HepG2 (cell line): ENCODE results near the gene SLX4. TPM values are rescaled to one million over a fixed set of nuclear protein-coding genes. Genes with fewer than 3 reads are reported as not detected.

Experiments used
- ELF1 ChIP-seq: sonication (generic); formaldehyde crosslinking; IDR thresholded peaks from 2 replicates; pipeline ENCODE4 v1.4.0; 2020; ENCODE audit warnings: missing genetic modification reagents
- JDP2 ChIP-seq: sonication (generic); formaldehyde crosslinking; IDR thresholded peaks from 2 replicates; pipeline ENCODE4 v1.8.1; 2022; ENCODE audit warnings: missing genetic modification reagents, borderline replicate concordance
- MAFF ChIP-seq: IDR thresholded peaks from 2 replicates; pipeline ENCODE4 v1.6.1; 2011; ENCODE audit warnings: low read depth, low read length, improper control_type of control experiment
- NFE2L2 ChIP-seq: fragments of 150-350 bp; IDR thresholded peaks from 2 replicates; pipeline ENCODE4 v1.6.1; 2014; ENCODE audit warnings: low read length
- RELA ChIP-seq: sonication (generic); formaldehyde crosslinking; IDR thresholded peaks from 2 replicates; pipeline ENCODE4 v1.4.0; 2020; ENCODE audit warnings: missing genetic modification reagents
- RFX3 ChIP-seq: IDR thresholded peaks from 2 replicates; pipeline ENCODE4 v1.6.1; 2016; ENCODE audit warnings: missing biosample characterization, missing genetic modification reagents
- SP140L ChIP-seq: sonication (generic); formaldehyde crosslinking; IDR thresholded peaks from 2 replicates; pipeline ENCODE4 v1.4.0; 2020; ENCODE audit warnings: missing genetic modification reagents, borderline replicate concordance
- THYN1 ChIP-seq: sonication (generic); formaldehyde crosslinking; IDR thresholded peaks from 2 replicates; pipeline ENCODE4 v1.8.1; 2023; ENCODE audit warnings: low read depth, mild to moderate bottlenecking, moderate library complexity, missing genetic modification reagents, borderline replicate concordance
- YY1 ChIP-seq: IDR thresholded peaks from 2 replicates; pipeline ENCODE4 v1.6.1; 2011; ENCODE audit warnings: low read length, low read depth, moderate library complexity, mild to moderate bottlenecking; ENCODE audit not compliant: insufficient read depth, insufficient replicate concordance
- ZNF274 ChIP-seq: sonication (generic); formaldehyde crosslinking; IDR thresholded peaks from 2 replicates; pipeline ENCODE4 v1.5.1; 2020; ENCODE audit warnings: mild to moderate bottlenecking, missing genetic modification reagents
- ZNF496 ChIP-seq: sonication (generic); formaldehyde crosslinking; IDR thresholded peaks from 2 replicates; pipeline ENCODE4 v1.8.1; 2023; ENCODE audit warnings: mild to moderate bottlenecking, moderate library complexity, missing genetic modification reagents; ENCODE audit not compliant: insufficient replicate concordance
- ZNF549 ChIP-seq: sonication (generic); formaldehyde crosslinking; IDR thresholded peaks from 2 replicates; pipeline ENCODE4 v1.5.0; 2020; ENCODE audit warnings: missing genetic modification reagents
- ZNF577 ChIP-seq: sonication (generic); formaldehyde crosslinking; IDR thresholded peaks from 2 replicates; pipeline ENCODE4 v1.4.0; 2020; ENCODE audit warnings: mild to moderate bottlenecking, low read depth, missing genetic modification reagents, borderline replicate concordance
- ZNF670 ChIP-seq: sonication (generic); formaldehyde crosslinking; IDR thresholded peaks from 2 replicates; pipeline ENCODE4 v1.8.0; 2022; ENCODE audit warnings: mild to moderate bottlenecking, missing genetic modification reagents, borderline replicate concordance
- ZSCAN29 ChIP-seq: sonication (generic); formaldehyde crosslinking; conservative IDR thresholded peaks from 2 replicates; pipeline ENCODE4 v1.4.0; 2020; ENCODE audit warnings: mild to moderate bottlenecking, missing genetic modification reagents
- polyA plus RNA-seq, 8 experiments: library from polyadenylated mRNA; depleted of rRNA in 3 of 8; stranded (reverse) in 7 of 8; unstranded in 1 of 8; fragments of >200 nt; fragmentation: Illumina TruSeq in 4 of 8; extraction: Trizol in 4 of 8; gene quantifications; 2 replicates each; pipeline versions ENCODE4 v1.2.1 to v1.2.3, GENCODE V29; 2011 to 2016; ENCODE audit warnings: low read depth in 4 of 8, missing spikeins in 1 of 8, mixed read lengths in 1 of 8; ENCODE audit not compliant: insufficient read depth in 1 of 8
- total RNA-seq, 5 experiments: library from RNA; depleted of rRNA; stranded (reverse); fragments of >200 nt; fragmentation: Illumina TruSeq; extraction: Trizol; gene quantifications; 2 replicates each; pipeline ENCODE4 v1.2.3, GENCODE V29; 2016; ENCODE audit warnings: low read depth in 1 of 5
- TF ChIP-seq, protein P1 (sequence below), 2 experiments: sonication (generic) in 1 of 2; formaldehyde crosslinking in 1 of 2; IDR thresholded peaks; 2 replicates each; pipeline versions ENCODE4 v1.4.0 to v1.6.1; 2016 to 2020; ENCODE audit warnings: borderline replicate concordance in 1 of 2, low read depth in 1 of 2, mild to moderate bottlenecking in 1 of 2, missing genetic modification reagents in 1 of 2
- TF ChIP-seq, protein P2 (sequence below): IDR thresholded peaks from 2 replicates; pipeline ENCODE4 v1.6.1; 2016; ENCODE audit warnings: low read depth, borderline replicate concordance
- TF ChIP-seq, protein P3 (sequence below): sonication (generic); formaldehyde crosslinking; IDR thresholded peaks from 2 replicates; pipeline ENCODE4 v1.4.0; 2020; ENCODE audit warnings: missing genetic modification reagents; ENCODE audit errors: not compliant biosample characterization
- TF ChIP-seq, protein P4 (sequence below): sonication (generic); formaldehyde crosslinking; IDR thresholded peaks from 2 replicates; pipeline ENCODE4 v1.4.0; 2020; ENCODE audit warnings: missing genetic modification reagents
- TF ChIP-seq, protein P5 (sequence below): sonication (generic); formaldehyde crosslinking; conservative IDR thresholded peaks from 2 replicates; pipeline ENCODE4 v1.8.1; 2023; ENCODE audit warnings: missing genetic modification reagents
- TF ChIP-seq, protein P6 (sequence below): sonication (generic); formaldehyde crosslinking; IDR thresholded peaks from 2 replicates; pipeline ENCODE4 v1.8.1; 2022; ENCODE audit warnings: mild to moderate bottlenecking, missing genetic modification reagents

The SLX4 gene
- total and polyA plus RNA-seq, 2 of the 13 experiments (the other 11 are each of a cell fraction or from before 2014, with no cell fraction given): 1.1 to 3.6 TPM

DNA sequence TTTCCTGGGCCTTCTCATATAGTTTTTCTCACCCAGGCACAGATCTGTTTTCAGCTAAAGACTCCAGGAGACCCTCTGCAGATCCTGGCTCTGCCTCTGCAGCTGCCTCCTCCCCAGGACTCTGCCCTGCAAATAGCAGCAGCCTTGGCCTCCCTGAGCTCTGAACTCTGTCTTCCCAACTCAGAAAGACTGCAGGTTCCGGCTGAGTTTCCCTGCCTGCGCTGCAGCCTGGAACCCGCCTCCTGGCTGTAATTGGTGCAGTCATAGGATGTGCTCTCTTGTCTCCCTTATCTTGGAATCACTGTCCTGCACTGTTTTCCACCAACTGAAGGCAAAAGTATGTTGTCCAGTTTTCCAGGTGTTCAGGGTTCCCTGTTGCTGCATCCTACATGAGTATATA, 28.8 kb upstream of the SLX4 start (continued):
- TF ChIP-seq, protein P1, sequence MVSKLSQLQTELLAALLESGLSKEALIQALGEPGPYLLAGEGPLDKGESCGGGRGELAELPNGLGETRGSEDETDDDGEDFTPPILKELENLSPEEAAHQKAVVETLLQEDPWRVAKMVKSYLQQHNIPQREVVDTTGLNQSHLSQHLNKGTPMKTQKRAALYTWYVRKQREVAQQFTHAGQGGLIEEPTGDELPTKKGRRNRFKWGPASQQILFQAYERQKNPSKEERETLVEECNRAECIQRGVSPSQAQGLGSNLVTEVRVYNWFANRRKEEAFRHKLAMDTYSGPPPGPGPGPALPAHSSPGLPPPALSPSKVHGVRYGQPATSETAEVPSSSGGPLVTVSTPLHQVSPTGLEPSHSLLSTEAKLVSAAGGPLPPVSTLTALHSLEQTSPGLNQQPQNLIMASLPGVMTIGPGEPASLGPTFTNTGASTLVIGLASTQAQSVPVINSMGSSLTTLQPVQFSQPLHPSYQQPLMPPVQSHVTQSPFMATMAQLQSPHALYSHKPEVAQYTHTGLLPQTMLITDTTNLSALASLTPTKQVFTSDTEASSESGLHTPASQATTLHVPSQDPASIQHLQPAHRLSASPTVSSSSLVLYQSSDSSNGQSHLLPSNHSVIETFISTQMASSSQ (IDR thresholded peaks at IDR 0.05; ENCODE audit: low read depth): no peak
- TF ChIP-seq, protein P1 (CRISPR knock-in tag; IDR thresholded peaks at IDR 0.05; ENCODE audit: borderline replicate concordance): no peak
- TF ChIP-seq, protein P2, sequence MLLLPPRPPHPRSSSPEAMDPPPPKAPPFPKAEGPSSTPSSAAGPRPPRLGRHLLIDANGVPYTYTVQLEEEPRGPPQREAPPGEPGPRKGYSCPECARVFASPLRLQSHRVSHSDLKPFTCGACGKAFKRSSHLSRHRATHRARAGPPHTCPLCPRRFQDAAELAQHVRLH (CRISPR knock-in tag): no peak
- TF ChIP-seq, protein P3, sequence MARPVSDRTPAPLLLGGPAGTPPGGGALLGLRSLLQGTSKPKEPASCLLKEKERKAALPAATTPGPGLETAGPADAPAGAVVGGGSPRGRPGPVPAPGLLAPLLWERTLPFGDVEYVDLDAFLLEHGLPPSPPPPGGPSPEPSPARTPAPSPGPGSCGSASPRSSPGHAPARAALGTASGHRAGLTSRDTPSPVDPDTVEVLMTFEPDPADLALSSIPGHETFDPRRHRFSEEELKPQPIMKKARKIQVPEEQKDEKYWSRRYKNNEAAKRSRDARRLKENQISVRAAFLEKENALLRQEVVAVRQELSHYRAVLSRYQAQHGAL (CRISPR knock-in tag): no peak
- TF ChIP-seq ZNF670 (CRISPR knock-in tag): peak; percentile 37; the same call in 1 of the 2 replicates
- no peak for TF ChIP-seq ZNF549 (CRISPR knock-in tag)
- no peak for TF ChIP-seq RELA (CRISPR knock-in tag)
- no peak for TF ChIP-seq YY1
- TF ChIP-seq JDP2: no peak
- TF ChIP-seq THYN1 (CRISPR knock-in tag): no peak
- TF ChIP-seq ZNF274 (CRISPR knock-in tag): no peak
- no peak for TF ChIP-seq ELF1
- TF ChIP-seq RFX3 (CRISPR knock-in tag): no peak
- peak; percentile 81; the same call in 1 of the 2 replicates for TF ChIP-seq ZSCAN29 (CRISPR knock-in tag)
- no peak for TF ChIP-seq ZNF577 (CRISPR knock-in tag)
- TF ChIP-seq ZNF496 (CRISPR knock-in tag): no peak
- no peak for TF ChIP-seq MAFF
- TF ChIP-seq, protein P4, sequence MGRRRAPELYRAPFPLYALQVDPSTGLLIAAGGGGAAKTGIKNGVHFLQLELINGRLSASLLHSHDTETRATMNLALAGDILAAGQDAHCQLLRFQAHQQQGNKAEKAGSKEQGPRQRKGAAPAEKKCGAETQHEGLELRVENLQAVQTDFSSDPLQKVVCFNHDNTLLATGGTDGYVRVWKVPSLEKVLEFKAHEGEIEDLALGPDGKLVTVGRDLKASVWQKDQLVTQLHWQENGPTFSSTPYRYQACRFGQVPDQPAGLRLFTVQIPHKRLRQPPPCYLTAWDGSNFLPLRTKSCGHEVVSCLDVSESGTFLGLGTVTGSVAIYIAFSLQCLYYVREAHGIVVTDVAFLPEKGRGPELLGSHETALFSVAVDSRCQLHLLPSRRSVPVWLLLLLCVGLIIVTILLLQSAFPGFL (CRISPR knock-in tag): no peak
- no peak for TF ChIP-seq SP140L (CRISPR knock-in tag)
- TF ChIP-seq, protein P5, sequence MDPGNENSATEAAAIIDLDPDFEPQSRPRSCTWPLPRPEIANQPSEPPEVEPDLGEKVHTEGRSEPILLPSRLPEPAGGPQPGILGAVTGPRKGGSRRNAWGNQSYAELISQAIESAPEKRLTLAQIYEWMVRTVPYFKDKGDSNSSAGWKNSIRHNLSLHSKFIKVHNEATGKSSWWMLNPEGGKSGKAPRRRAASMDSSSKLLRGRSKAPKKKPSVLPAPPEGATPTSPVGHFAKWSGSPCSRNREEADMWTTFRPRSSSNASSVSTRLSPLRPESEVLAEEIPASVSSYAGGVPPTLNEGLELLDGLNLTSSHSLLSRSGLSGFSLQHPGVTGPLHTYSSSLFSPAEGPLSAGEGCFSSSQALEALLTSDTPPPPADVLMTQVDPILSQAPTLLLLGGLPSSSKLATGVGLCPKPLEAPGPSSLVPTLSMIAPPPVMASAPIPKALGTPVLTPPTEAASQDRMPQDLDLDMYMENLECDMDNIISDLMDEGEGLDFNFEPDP: no peak
- TF ChIP-seq, protein P6, sequence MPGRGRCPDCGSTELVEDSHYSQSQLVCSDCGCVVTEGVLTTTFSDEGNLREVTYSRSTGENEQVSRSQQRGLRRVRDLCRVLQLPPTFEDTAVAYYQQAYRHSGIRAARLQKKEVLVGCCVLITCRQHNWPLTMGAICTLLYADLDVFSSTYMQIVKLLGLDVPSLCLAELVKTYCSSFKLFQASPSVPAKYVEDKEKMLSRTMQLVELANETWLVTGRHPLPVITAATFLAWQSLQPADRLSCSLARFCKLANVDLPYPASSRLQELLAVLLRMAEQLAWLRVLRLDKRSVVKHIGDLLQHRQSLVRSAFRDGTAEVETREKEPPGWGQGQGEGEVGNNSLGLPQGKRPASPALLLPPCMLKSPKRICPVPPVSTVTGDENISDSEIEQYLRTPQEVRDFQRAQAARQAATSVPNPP (CRISPR knock-in tag): no peak
- no peak for TF ChIP-seq NFE2L2
